ENCODE data around the gene GAPVD1. TPM values are rescaled to one million over a fixed set of nuclear protein-coding genes. Genes with fewer than 3 reads are reported as not detected.
A peak's percentile ranks its signal among the peaks of the same experiment; 100 is the strongest.
"Not testable (repeated sequence)": the region's sequence is repeated elsewhere in the genome, so short reads cannot be mapped to it uniquely, and the experiment has no call there.

The GAPVD1 gene, protein sequence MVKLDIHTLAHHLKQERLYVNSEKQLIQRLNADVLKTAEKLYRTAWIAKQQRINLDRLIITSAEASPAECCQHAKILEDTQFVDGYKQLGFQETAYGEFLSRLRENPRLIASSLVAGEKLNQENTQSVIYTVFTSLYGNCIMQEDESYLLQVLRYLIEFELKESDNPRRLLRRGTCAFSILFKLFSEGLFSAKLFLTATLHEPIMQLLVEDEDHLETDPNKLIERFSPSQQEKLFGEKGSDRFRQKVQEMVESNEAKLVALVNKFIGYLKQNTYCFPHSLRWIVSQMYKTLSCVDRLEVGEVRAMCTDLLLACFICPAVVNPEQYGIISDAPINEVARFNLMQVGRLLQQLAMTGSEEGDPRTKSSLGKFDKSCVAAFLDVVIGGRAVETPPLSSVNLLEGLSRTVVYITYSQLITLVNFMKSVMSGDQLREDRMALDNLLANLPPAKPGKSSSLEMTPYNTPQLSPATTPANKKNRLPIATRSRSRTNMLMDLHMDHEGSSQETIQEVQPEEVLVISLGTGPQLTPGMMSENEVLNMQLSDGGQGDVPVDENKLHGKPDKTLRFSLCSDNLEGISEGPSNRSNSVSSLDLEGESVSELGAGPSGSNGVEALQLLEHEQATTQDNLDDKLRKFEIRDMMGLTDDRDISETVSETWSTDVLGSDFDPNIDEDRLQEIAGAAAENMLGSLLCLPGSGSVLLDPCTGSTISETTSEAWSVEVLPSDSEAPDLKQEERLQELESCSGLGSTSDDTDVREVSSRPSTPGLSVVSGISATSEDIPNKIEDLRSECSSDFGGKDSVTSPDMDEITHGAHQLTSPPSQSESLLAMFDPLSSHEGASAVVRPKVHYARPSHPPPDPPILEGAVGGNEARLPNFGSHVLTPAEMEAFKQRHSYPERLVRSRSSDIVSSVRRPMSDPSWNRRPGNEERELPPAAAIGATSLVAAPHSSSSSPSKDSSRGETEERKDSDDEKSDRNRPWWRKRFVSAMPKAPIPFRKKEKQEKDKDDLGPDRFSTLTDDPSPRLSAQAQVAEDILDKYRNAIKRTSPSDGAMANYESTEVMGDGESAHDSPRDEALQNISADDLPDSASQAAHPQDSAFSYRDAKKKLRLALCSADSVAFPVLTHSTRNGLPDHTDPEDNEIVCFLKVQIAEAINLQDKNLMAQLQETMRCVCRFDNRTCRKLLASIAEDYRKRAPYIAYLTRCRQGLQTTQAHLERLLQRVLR (N-terminal part only)
- 66.8 TPM for total RNA-seq
- long read RNA-seq, partial matches to known transcripts: 36 of 77 reads
- long read RNA-seq, other reads (novel, unspliced or antisense): 38 of 77 reads

DNA sequence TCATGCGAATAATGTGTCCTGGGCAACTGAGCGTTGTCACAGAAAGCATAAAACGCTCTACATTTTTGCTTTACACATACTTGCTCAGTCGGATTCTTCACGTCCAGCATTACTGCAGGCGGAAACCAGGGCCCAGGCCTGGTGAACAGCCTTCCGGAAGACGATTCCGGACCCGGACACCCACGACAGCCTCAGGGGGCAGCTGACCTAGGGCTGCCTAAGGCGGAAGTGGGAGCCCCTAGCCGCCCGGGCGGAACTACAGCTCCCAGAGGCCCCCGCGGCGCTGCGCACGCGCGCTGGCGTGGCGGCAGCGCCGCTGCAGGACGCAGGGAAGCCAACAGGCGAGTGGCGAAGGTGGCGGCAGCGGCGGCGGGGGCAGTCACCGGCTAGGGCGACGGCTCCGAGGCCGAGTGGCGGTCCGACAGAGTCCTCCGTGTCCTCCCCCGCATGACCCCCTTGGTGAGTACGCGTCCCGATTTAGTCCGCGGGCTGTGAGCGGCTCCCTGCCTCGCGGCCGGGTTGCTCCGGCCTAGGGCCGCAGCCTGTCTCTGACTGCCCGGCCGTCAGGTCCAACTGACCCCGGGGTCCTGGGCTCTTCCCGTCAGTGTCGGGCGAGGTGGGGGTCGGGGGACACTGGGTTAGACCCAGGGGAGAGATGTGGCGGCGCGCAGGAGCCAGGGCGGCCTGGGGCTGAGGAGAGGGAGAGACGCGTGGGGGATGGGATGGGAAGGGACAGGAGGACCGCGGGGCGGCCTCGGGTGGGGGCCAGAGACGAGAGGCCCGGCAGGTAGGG, at the start of gene GAPVD1:
Gene GAPVD1 (plus strand): TSS at position 326 of the 793 bp plus-strand sequence. CDS start 37,096 bp downstream, outside the sequence.
- peak; percentile 97 for DNase-seq (ENCODE audit: low spot score)

DNA sequence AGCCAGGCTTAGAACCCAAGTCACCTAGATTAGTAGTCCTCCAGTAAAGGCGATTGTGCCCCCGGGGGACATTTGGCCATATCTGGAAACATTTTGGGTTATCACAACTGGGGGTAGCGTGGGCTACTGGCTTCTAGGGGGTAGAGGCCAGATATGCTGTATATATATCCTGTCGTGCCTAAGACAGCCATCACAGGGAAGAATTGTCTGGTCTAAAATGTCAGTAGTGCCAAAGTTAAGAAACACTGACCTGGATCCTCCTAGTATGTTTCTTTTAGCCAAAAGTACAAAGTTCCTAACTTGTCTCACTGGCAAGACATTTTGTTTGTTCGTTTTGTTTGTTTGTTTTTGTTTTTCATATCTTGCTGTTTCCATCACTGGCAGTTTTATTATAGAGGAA, 47.4 kb upstream of the GAPVD1 start:
- DNase-seq (ENCODE audit: low spot score): no peak

DNA sequence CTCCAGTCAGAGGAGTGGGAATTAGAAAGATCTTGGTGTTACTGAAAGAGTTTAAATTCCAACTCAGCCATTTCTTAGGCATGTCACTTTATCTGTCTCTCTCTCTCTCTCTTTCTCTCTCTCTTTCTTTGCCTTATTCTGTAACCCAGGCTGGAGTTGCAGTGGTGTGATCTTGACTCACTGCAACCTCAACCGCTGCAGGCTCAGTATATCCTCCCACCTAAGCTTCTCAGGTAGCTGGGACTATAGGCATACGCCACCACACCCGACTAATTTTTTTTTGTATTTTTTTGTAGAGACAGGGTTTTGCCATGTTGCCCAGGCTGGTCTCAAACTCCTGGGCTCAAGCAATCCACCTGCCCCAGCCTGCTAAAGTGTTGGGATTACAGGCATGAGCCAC, 43.0 kb upstream of the GAPVD1 start:
- DNase-seq (ENCODE audit: low spot score): no peak

DNA sequence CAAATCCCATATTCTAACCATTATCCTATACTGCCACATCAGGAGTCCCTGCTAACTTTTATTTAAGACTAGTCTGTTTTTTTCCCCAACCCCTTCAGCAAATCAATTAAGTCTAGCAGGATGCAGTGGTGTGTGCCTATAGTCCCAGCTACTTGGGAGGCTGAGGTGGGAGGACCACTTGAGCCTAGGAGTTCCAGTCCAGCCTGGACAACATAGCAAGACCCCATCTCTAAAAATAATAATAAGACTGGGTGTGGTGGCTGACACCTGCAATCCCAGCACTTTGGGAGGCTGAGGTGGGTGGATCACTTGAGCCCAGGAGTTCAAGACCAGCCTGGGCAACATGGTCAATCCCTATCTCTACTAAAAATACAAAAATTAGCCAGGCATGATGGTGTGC, 36.8 kb upstream of the GAPVD1 start:
- DNase-seq (ENCODE audit: low spot score): not testable (repeated sequence)

DNA sequence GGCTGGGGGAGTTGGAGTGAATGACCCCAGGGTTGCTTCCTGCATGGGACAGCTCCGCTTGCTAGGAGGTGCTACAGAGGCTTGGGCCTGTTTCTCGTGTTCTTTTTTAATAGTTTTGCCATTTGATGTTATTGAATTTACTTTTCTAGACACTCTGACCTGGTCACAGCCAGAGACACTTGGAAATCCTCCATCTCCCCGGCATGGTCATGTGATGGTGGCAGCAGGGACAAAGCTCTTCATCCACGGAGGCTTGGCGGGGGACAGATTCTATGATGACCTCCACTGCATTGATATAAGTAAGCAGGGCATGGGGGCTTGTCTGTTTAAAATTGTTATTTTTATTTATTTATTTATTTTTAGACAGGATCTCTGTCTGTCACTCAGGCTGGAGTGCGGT, 33.9 kb upstream of the GAPVD1 start:
- no peak for DNase-seq (ENCODE audit: low spot score)

GRCh38 chr9:125233678-125234077, 27.9 kb upstream of the GAPVD1 start:
- DNase-seq (ENCODE audit: low spot score): no peak

DNA sequence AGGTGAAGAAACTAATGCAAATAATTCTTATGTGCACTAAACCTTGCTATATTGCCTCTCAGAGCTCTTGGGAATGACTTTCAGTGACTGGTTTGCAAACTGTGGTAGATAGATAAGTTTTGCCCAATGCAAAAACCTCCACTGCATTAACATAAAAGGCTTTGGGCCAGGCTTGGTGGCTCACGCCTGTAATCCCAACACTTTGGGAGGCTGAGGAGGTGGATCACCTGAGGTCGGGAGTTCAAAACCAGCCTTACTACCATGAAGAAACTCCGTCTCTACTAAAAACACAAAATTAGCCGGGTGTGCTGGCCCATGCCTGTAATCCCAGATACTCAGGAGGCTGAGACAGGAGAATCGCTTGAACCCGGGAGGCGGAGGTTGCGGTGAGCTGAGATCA, 27.5 kb upstream of the GAPVD1 start:
- not testable (repeated sequence) for DNase-seq (ENCODE audit: low spot score)

DNA sequence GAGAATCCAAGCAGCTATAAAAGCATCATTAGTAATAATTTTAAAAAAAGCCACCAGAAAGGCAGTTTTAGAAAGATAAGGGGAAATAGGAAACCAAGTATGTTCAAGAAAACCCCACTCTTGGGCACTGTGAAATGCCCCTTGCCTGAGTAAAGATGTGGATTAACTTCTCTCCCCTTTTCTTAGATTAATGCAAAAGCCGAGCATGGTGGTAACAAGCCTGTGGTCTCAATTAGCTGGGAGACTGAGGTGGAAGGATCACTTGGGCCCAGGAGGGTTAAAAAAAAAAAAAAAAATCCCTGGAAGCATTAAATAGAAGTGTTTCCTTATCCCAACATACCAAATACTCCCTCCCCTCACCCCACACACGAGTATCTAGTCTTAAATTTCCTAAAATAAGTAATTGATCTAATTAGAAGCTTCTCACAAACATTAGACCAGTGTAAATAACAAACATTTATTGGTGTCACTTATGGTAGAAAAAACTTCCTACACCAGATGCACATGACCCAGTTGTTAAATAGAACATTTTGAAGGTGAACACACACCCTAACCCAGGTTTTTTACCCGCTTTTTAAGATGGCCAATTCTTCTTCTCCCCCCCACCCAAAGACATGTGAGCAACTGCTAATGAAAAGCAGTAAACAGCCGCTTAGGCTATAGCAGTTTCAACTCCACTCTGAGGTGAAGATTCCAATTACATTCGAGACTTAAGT, 25.7 kb upstream of the GAPVD1 start:
- no peak for DNase-seq (ENCODE audit: low spot score)

- DNase-seq (ENCODE audit: low spot score): not testable (repeated sequence)
Measured at GRCh38 chr9:125236520-125237159, 25.0 kb upstream of the GAPVD1 start.

DNA sequence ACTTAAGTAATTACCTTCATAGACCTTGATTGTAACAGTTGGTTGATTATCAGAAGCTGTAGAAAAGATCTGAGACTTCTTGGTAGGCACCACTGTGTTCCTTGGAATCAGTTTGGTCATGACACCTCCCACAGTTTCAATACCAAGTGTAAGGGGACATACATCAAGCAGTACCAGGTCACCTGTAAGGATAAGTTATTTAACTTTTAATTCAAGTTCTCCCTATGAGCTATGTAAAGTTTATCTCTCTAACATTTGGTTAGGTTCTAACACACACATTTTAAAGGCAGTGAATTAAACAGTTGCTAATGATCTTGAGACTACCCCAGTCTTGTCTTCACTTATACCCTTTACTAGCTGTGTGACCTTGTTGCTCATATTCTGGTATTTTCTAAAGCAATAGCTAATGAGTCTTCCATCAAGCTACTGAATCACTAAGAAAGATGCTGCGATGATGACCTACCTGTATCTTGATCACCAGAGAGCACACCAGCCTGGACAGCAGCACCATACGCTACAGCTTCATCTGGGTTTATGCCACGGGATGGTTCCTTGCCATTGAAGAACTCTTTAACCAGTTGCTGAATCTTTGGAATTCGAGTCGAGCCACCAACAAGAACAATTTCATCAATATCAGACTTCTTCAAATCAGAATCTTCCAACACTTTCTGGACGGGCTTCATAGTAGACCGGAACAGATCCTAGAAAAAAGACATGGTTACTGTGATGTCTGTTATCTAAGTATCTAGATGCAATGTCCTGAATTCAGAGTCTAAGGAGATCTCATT, 23.3 kb upstream of the GAPVD1 start:
- no peak for DNase-seq (ENCODE audit: low spot score)

DNA sequence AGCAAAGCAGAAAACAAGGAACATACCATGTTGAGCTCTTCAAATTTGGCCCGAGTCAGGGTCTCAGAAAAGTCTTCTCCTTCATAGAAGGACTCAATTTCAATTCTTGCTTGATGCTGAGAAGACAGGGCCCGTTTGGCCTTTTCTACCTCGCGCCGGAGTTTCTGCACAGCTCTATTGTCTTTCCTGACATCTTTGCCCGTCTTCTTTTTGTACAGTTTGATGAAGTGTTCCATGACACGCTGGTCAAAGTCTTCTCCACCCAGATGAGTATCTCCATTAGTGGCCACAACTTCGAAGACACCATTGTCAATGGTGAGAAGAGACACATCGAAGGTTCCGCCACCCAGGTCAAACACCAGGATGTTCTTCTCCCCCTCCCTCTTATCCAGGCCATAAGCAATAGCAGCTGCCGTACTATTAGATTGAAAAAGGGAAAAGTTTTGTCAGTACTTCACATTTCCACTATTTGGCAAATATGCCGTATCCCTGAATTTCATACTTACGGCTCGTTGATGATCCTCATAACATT, 22.6 kb upstream of the GAPVD1 start:
- no peak for DNase-seq (ENCODE audit: low spot score)

DNA sequence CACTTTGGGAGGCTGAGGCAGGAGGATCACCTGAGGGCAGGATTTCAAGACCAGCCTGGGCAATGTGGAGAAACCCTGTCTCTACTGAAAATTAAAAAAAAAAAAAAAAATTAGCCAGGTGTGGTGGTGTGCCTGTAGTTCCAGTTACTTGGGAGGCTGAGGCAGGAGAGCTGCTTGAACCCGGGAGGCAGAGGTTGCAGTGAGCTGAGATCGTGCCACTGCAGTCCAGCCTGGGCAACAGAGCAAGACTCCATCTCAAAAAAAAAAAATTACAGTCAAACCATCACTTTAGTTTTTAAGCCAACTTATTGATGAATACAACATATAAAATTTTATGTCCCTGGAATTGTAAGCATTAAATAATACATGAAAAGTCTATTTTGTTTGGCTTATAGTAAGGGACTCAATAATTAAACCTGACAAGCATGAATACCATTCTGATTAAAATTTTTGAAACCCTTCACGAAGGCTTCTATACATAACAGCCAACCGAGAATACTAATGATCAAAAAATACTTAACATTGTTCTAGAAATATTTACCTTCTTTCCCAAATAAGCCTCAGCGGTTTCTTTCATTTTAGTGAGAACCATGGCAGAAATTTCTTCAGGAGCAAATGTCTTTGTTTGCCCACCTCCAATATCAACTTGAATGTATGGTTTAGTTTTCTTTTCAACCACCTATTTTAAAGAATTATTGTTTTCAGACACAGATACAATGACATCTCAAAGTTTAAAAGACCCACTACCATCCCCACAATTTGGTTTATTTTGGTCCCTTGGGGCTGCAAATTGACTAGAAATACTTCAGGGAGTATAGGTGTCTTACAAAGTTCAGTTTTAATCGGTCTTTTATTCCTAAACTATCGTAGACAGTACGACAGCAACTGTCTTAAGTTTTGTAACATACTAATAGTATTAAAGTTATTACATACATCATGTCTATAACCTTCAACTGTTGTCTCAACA, 21.7 kb upstream of the GAPVD1 start:
- no peak for DNase-seq (ENCODE audit: low spot score)

GRCh38 chr9:125240649-125240999, 21.0 kb upstream of the GAPVD1 start:
- peak; percentile 91 for DNase-seq (ENCODE audit: low spot score)

DNA sequence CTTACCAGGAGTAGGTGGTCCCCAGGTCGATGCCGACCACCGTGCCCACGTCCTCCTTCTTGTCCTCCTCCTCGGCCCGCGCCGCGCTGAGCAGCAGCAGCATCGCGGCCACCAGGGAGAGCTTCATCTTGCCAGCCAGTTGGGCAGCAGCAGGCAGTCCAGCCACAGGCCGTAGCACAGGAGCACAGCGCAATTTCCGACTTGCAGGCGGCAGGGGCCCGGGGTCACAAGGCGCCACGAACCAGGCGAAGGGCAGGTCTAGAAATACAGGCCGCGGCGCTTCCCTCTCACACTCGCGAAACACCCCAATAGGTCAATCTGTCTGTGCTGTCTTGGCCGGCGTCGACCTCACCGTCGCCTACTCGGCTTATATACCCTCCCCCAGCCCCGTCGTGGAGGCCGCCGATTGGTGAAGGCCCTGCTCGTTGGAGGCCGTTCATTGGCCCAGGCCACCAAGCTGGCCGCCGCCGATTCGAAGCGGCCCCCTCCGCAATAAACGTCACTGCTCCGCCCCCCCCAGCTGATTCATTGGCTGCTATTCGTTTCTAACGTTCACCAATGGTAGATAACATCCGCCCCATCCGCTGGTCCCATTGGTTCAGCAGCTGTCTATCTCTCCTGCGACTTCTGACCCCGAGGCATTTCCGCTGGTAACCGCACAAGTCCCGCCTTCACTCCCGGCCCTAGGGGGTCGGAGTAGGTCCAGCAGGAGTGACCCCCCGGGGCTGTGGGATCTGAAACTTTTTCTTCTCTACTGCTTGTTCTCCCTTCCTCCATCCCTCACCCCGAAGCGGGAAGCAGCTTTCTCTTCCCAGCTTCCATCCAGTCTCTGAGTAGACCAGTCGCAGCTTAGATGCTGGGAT, 20.4 kb upstream of the GAPVD1 start, which contains the start of gene HSPA5:
Gene HSPA5 (minus strand): TSS at position 344 of the 863 bp plus-strand sequence. CDS start 217 bp downstream, at position 127.
- DNase-seq (ENCODE audit: low spot score): peak; percentile 100

DNA sequence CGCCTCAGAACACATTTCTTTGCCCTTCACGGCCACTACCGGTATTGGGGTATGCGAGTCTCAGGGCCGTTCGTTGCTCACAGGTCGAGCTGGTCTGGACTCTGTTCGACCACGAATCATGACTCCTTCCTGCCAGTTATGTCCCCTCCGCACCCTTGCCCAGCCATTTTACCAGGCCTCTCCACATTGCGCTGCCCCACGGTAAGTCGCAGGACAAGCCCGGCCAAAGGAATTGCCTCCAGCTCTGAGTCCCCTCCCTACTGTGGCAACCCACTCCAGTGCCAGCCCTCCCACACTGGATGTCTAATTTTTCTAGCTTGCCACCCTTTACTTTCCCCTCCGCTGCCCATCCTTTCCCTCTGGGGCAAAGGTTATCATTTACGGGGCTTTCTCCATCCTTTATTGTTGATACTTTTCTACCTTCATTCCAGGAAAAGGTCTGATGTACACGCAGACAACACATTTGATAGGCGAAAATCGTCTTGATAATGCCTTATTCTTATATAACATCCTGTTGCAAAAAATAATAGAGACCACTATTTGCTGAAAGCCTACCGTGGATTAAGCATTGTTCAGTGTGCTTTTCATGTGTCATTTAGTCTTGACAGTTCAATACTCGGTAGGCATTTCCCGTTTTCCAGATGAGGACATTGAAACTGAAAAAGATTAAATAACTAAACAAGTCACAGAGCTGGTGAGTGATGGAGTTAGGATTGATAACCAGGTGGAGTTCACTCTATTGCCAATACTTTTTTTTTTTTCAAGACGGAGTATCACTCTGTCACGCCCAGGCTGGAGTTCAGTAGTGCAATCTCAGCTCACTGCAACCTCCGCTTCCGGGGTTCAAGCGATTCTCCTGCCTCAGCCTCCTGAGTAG, 19.5 kb upstream of the GAPVD1 start:
- DNase-seq (ENCODE audit: low spot score): no peak

Data from mesenteric fat pad (tissue), 1 donor.